ENCODE results near the gene IFNA17. TPM values are rescaled to one million over a fixed set of nuclear protein-coding genes. Genes with fewer than 3 reads are reported as not detected.
"Not testable (repeated sequence)": the region's sequence is repeated elsewhere in the genome, so short reads cannot be mapped to it uniquely, and the experiment has no call there.

Gene IFNA17
- not detected for polyA plus RNA-seq (2013, experiment 1 of 2; ENCODE audit: insufficient read length)
- not detected for polyA plus RNA-seq (2013, experiment 2 of 2; ENCODE audit: insufficient read length)

GRCh38 chr9:21228122-21228521 is at the start of gene IFNA17:
Gene IFNA17 (minus strand): TSS chr9:21228222. CDS start chr9:21228173, 49 bp downstream.
- no peak for DNase-seq

DNA sequence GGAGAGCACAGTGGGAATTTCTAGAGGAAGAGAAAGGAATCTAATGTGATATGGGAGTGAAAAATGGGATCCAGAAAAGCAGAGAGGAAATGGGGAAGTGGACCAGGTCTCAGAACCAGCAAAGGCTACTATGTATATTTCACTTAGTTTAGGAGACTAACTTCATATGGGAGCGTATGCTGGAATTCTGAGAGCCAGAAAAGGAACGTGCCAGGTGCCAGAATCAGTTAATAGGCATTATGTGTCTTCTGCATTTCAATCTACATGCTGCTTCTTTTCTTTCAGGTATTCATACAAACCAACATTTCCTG is 40.3 kb upstream of the IFNA17 start:
- DNase-seq, result no peak

DNA sequence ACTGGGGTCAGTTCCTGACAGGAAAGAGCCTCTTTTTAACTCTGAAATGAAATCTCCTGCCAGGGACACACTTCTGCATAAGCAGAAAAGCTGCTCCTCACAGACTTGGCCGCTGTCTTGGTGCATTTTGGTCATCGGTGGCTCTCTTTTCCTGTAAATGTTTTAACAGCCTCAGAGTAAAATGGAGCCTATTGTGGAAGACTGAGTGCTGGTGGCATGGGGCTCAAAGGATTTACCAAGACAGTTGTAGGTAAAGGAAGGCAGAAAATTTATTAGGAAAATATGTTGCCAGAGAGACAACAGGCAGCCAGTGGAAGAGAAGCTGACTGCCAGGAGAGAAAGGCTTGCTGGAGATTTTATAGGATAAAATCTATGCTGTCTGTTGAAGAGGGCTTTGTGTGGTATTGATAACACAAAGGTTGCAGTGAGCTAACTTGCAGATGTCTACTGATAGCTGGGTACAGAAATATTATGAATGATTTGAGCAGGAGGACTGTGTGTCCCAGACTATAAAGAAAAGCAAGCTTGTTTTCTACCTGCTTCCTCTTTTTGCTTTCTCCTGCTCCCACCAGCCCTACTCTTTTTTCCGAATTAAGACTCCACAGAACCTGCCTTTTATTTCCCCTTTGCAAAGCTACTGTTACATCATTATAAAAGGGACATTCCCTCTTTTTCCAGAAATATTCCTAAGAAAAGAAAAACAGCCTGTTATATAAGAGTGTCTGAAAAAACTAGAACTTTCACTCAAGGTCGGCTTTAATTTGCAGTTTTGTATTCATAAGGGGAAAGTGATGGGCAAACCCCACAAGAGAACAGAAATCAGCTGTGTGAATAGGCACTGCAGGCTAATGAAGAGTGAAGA is 39.7 kb upstream of the IFNA17 start:
- no peak for DNase-seq

- no peak for DNase-seq
These were observed 38.9 kb upstream of the IFNA17 start for GRCh38 chr9:21266733-21267484.

- DNase-seq, result no peak
These were observed 37.6 kb upstream of the IFNA17 start for GRCh38 chr9:21265421-21266189.

- no peak for DNase-seq
These were observed 27.7 kb upstream of the IFNA17 start for GRCh38 chr9:21255538-21256212.

DNA sequence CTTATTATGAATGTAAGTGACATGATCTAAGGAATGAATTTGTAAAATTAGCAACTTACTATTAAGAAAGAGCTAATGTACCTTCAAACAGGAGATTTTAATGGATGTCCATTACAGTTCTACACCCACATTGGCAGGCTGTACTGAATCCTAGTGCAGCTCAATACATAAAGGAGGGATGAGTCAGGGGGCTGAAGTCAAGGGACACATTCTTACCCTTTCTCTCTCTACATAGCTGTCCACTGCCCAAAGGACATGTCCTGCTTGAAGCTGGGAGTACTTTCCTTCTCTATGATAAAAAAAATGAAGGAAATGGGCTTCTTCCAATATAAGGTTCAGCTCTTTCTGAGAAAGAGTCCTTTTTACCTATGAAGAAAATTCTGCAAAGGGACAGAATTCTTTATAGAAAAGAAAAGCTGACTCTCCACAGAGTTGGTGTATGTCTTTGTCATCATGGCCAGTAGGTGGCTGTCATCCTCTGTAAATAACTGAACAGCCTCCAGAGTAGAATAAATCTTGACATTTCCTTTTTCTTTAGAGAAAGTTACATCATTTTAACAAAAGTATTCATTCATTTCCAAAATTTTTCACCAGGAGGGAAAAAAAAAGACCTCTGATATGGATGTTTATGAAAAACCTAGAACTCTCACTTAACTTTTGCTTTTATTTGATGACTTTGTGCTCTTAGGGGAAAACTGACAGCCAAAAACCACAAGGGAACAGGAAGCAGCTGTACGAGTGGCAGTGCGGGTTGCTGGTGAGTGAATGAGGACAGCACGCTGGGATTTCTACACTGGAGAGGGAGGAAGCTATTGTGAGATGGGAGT is 24.9 kb upstream of the IFNA17 start:
- peak; percentile 43 for DNase-seq

DNA sequence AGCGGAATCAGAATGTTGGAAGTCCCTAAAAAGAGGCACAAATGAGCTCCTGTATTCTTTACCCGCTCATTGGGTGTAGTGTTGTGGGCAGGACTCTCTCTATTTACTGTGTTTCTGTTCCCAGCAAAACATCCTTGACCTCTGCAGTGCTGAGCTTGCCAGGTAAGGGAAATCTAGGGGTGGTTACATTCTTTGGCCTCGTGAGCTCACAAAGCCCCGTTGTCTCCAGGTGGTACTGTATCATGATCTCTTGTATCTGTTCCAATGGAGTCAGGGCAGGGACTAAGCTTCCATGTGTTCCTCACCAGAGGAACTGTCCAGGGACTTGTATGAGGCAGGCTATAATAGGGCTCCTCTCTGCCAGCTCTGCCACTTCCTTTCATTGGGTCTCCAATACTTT is 23.6 kb upstream of the IFNA17 start:
- no peak for DNase-seq

- no peak for DNase-seq
These were observed 23.2 kb upstream of the IFNA17 start for GRCh38 chr9:21251190-21251589.

- DNase-seq, result no peak
These were observed 16.8 kb upstream of the IFNA17 start for GRCh38 chr9:21244836-21245235.

DNA sequence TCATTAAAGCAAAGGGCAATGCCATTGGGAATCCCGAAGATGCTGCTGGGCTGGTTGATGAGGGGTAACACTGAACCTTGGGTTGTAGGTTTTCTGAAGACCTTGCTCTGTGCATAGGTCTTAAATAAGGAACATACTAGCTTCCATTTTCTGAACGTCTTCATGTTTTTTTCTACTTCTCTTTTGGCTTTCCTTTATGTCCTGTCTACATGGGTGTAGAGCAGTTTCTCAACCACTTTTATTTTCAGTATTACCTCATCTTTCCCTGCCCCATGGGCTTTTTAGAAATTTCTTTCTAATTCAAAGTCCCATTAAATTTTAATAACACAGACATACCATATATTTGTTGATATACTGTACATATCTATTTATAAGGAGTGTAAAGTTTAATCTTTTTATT is 11.9 kb upstream of the IFNA17 start, which contains the start of gene IFNA14:
Gene IFNA14 (minus strand): TSS at position 95 of the 400 bp plus-strand sequence. CDS start 70 bp downstream, at position 25.
- DNase-seq, result no peak

GRCh38 chr9:21236360-21236714 is 8.3 kb upstream of the IFNA17 start:
- DNase-seq, result not testable (repeated sequence)

GRCh38 chr9:21235468-21236359 is 7.7 kb upstream of the IFNA17 start:
- DNase-seq, result peak; percentile 30

DNA sequence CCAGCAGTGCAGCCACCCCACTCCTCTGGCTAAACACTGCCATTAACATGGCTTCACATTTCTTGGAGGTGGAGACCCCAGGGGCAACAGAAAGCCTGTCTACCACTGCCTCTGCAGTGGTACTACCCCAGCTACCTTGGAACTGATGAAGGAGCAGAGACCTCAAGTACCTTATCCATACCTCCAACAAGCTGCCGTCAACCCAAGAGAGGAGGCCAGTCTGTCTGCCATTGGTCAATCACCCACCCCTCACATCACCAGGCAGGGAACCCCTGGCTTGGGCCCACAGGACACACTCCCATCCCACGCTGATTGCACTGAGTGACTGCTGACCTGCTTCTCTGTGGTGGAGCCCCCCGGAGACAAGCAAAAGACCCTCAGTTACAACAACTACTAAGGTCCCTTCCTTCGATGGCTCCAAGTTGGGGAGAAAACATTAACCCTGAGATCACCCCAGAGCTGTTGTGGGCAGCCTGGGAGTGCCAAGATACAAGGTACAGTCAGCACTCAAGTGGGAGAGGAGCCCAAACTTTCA is 6.2 kb upstream of the IFNA17 start:
- DNase-seq, result no peak

DNA sequence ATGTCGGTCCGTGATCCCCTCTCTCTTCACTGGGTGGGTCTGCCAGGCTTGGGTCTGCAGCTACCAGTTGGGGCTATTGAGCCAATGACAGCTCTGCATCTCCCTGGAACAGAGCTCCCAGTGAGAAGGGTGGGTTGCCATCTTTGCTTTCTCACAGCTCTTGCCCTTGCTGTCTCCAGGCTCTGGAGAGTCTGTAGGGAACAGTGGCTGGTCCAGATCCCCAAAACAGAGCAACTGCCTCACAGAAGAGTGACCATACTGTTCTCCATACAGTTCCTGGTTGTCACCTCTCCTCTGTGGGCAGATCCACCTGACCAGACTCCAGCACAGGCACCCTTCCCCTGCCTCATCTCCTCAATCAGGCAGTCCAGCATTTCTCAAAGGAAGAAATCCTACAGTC is 5.2 kb upstream of the IFNA17 start:
- no peak for DNase-seq

- DNase-seq, result not testable (repeated sequence)
These were observed 10.8 kb downstream of the IFNA17 start, which contains the start of gene IFNA16 for GRCh38 chr9:21217211-21217610. Gene IFNA16 (minus strand): TSS chr9:21217311. CDS start chr9:21217305, 6 bp downstream.

DNA sequence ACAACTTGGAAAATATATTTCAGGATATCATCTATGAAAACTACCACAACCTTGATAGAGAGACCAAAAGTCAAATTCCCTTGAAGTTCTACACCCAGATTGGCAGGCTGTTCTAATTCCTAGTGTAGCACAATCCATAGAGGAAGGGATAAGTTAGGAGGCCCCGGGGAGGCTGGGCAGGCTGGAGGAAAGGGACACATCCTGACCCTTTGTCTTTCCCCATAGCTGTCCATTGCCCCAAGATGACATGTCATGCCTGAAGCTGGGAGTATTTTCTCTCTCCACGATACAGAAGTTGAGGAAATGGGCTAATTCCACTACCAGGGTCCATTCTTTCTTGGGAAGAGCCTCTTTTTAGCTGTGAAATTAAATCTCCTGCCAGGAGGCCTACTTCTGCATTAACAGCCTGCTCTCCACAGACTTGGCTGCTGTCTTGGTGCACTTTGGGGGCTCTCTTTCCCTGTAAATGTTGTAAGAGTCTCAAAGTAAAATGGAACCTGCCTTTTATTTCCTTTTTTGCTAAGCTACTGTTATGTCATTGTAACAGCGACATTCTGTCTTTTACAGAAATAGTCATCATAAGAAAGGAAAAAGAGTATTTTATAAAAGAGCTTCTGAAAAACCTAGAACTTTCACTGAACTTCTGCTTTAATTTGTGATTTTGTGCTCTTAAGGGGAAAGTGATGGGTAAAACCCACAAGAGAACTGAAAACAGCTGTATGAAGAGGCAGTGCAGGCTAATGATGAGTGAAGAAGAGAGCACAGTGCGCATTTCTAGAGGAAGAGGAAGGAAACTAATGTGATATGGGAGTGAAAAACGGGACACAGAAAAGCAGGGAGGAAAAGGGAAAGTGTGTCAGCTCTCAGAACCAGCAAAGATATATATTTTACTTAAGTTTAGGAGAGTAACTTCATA is 14.4 kb downstream of the IFNA17 start:
- not testable (repeated sequence) for DNase-seq

GRCh38 chr9:21212160-21212559 is 15.9 kb downstream of the IFNA17 start:
- not testable (repeated sequence) for DNase-seq

DNA sequence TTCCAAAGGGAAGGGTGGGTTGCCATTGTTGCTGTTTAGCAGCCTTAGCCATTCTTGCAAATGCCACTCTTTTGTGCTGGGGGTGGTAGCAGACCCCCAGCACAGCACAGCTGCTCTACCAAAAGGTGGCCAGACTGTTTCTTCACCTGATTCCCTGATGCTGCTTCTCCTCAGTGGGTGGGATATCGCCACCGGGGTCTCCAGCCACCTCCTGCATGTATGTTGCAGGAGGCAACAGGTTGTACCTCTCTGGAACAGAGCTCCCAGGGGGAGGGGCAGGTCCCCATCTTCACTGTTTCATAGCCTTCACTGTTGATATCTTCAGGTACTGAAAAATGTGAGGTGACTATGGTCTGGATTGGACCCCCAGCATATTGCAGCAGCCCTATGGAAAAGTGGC is 17.2 kb downstream of the IFNA17 start:
- DNase-seq, result not testable (repeated sequence)
